MCF 10A (cell line): ENCODE measurements around the gene SIX2. TPM values are rescaled to one million over a fixed set of nuclear protein-coding genes. Genes with fewer than 3 reads are reported as not detected.

ENCODE experiments used
- BruUV-seq: library from RNA; stranded (reverse); fragments of 400-500 nt; replicated peaks from 2 replicates; lab custom pipeline; 2021; lab: Mats Ljungman, UMichigan
- CTCF ChIA-PET: fragments of 300-600 bp; sonication (Branson Sonifier 250); formaldehyde crosslinking; extraction: SDS; loops from one replicate; lab custom pipeline; 2021; ENCODE audit warnings: antibody characterized with exemption, inconsistent platforms; lab: Yijun Ruan, JAX
- POLR2A ChIA-PET: fragments of 300-600, 350-650 bp; sonication (Branson Sonifier 250); formaldehyde crosslinking; extraction: SDS; loops from one replicate; lab custom pipeline; 2020; ENCODE audit warnings: antibody characterized with exemption, inconsistent platforms; lab: Yijun Ruan, JAX
- DNase-seq: peaks from one replicate; pipeline ENCODE4 v3.0.0-alpha.2; 2018; ENCODE audit not compliant: unreplicated experiment
- H3K27ac Mint-ChIP-seq: one replicate; pipeline ENCODE4 v1.8.0; 2022; ENCODE audit warnings: mild to moderate bottlenecking, low read depth, mixed read lengths; ENCODE audit not compliant: unreplicated experiment
- H3K27me3 Mint-ChIP-seq: one replicate; pipeline ENCODE4 v1.8.0; 2022; ENCODE audit warnings: mixed read lengths; ENCODE audit not compliant: insufficient read depth, unreplicated experiment
- H3K36me3 Mint-ChIP-seq: one replicate; pipeline ENCODE4 v1.8.0; 2022; ENCODE audit warnings: mild to moderate bottlenecking, moderate library complexity, mixed read lengths; ENCODE audit not compliant: insufficient read depth, unreplicated experiment
- H3K4me1 Mint-ChIP-seq: one replicate; pipeline ENCODE4 v1.8.0; 2022; ENCODE audit warnings: mixed read lengths; ENCODE audit not compliant: insufficient read depth, unreplicated experiment
- H3K4me3 Mint-ChIP-seq: one replicate; pipeline ENCODE4 v1.8.0; 2022; ENCODE audit warnings: mild to moderate bottlenecking, moderate library complexity, mixed read lengths; ENCODE audit not compliant: unreplicated experiment
- H3K9me3 Mint-ChIP-seq: one replicate; pipeline ENCODE4 v1.8.0; 2022; ENCODE audit warnings: mixed read lengths; ENCODE audit not compliant: unreplicated experiment
- intact Hi-C: fragments of 100-400 bp; cut with micrococcal nuclease; formaldehyde crosslinking; loops from 2 replicates; pipeline ENCODE4 v1.14.1; 2022
- total RNA-seq: library from RNA; stranded (reverse); gene quantifications from 2 replicates; pipeline ENCODE4 v1.2.3, GENCODE V29; 2022
- TF ChIP-seq, protein P1 (sequence below): fragments of 200-600 bp; IDR thresholded peaks from one replicate; pipeline ENCODE4 v1.8.0; 2022; ENCODE audit warnings: antibody characterized with exemption, mild to moderate bottlenecking; ENCODE audit not compliant: unreplicated experiment

SIX2 gene
- total RNA-seq, 1 experiment from 2014 or later = 1.2 TPM

GRCh38 chr2:44996356-44996755 lies 12.9 kb downstream of the SIX2 start:
- CTCF ChIA-PET = interaction anchor here (0.7 to 1.4 kb wide), 2 partner anchors 307 to 499 kb away, joined by 3 read pairs; no protein-coding TSS in a partner anchor
- H3K27me3 Mint-ChIP-seq = peaks cover 74% of the 10 kb centered on the region
- no TSS peak for BruUV-seq

GRCh38 chr2:44994377-44994776 lies 14.9 kb downstream of the SIX2 start:
- Mint-ChIP-seq H3K36me3 (no peaks in the 10 kb centered on the region), H3K9me3 (no peaks in the 10 kb centered on the region), H3K27ac (no peak overlapping the region), H3K4me1 (no peaks in the 10 kb centered on the region), H3K27me3 (peaks cover 75% of the 10 kb centered on the region), H3K4me3 (no peak overlapping the region)
- no TSS peak for BruUV-seq
- ChIA-PET POLR2A (no interaction called here), CTCF (no interaction called here)
- intact Hi-C loops = no loop called here
- DNase-seq = no peak
- TF ChIP-seq, protein P1, sequence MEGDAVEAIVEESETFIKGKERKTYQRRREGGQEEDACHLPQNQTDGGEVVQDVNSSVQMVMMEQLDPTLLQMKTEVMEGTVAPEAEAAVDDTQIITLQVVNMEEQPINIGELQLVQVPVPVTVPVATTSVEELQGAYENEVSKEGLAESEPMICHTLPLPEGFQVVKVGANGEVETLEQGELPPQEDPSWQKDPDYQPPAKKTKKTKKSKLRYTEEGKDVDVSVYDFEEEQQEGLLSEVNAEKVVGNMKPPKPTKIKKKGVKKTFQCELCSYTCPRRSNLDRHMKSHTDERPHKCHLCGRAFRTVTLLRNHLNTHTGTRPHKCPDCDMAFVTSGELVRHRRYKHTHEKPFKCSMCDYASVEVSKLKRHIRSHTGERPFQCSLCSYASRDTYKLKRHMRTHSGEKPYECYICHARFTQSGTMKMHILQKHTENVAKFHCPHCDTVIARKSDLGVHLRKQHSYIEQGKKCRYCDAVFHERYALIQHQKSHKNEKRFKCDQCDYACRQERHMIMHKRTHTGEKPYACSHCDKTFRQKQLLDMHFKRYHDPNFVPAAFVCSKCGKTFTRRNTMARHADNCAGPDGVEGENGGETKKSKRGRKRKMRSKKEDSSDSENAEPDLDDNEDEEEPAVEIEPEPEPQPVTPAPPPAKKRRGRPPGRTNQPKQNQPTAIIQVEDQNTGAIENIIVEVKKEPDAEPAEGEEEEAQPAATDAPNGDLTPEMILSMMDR = no peak

More at GRCh38 chr2:44996356-44996755, 12.9 kb downstream of the SIX2 start:
- Mint-ChIP-seq H3K4me3 (no peak overlapping the region), H3K27ac (no peak overlapping the region), H3K4me1 (no peaks in the 10 kb centered on the region), H3K36me3 (no peaks in the 10 kb centered on the region), H3K9me3 (no peaks in the 10 kb centered on the region)
- TF ChIP-seq, protein P1 = no peak
- POLR2A ChIA-PET = no interaction called here
- no peak for DNase-seq
- intact Hi-C loops = no loop called here

- TF ChIP-seq, protein P1 = no peak
- CTCF ChIA-PET = no interaction called here
- H3K36me3 Mint-ChIP-seq = no peaks in the 10 kb centered on the region
- H3K27me3 Mint-ChIP-seq = peaks cover 23% of the 10 kb centered on the region
- intact Hi-C loops = loop anchor here (10.0 kb wide), 1 partner anchor 946 kb away; no protein-coding TSS in a partner anchor
- no peak overlapping the region for H3K27ac Mint-ChIP-seq
- no peak overlapping the region for H3K4me3 Mint-ChIP-seq
- POLR2A ChIA-PET = no interaction called here
- DNase-seq = no peak
- H3K9me3 Mint-ChIP-seq = peaks cover 7% of the 10 kb centered on the region
- H3K4me1 Mint-ChIP-seq = no peaks in the 10 kb centered on the region
- no TSS peak for BruUV-seq
These were observed 20.1 kb downstream of the SIX2 start for GRCh38 chr2:44989176-44989575.

DNA sequence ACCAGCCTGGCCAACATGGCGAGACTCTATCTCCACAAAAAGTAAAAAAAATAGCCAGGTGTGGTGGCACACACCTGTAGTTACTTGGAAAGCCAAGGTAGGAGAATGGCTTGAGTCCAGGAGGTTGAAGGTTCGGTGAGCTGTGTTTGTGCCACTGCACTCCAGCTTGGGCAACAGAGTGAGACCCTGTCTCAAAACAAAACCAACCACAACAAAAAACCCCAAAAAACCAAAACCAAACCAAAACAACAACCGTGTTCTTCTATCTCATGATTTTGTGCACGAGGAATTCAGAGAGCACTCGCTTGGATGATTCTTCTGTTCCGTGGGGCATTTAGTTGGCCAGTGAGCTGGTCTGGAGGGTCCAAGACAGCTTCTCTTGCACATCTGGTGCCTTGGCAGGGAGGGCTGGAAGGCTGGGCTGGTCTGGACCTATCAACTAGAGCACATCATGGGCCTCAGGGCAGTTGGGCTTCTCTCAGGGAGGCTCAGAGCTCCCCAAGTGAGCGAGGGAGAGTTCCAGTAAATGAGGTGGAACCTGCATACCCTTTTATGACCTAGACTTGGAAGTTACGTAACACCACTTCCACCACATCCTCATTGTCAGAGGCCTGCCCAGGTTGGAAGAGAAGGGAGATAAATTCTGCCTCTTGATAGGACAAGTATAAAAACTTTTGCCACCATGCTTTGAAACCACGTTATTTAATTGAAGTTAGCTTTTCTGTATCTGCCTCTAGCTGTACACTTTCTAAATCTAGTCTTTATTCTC lies 25.2 kb downstream of the SIX2 start:
- peak; percentile 25 for DNase-seq
- CTCF ChIA-PET = interaction anchor here (0.5 to 9.2 kb wide), 7 partner anchors 8 to 509 kb away, joined by 3 to 168 read pairs (median 5); no protein-coding TSS in a partner anchor
- POLR2A ChIA-PET = no interaction called here
- Mint-ChIP-seq H3K9me3 (peaks cover 7% of the 10 kb centered on the region), H3K27me3 (no peaks in the 10 kb centered on the region), H3K4me1 (no peaks in the 10 kb centered on the region), H3K4me3 (no peak overlapping the region), H3K36me3 (no peaks in the 10 kb centered on the region), H3K27ac (no peak overlapping the region)
- TF ChIP-seq, protein P1 = no peak
- intact Hi-C loops = loop anchor here (5.0 to 10.0 kb wide), 2 partner anchors 183 to 951 kb away; no protein-coding TSS in a partner anchor
- BruUV-seq = no TSS peak
